Activated T-helper 2 cell treated with anti-CD3 and anti-CD28 coated beads, Interferon-gamma antibody, Interleukin-2, Interleukin-4, amounts not matched to agents 10 μg/mL and 5 μg/mL and 100 μg/mL, durations not matched to agents 14 hours and 24 hours and 36 hours (primary cell): ENCODE data around the gene ADAMTS17. TPM values are rescaled to one million over a fixed set of nuclear protein-coding genes. Genes with fewer than 3 reads are reported as not detected.

Experiments
- DNase-seq: peaks from one replicate; pipeline ENCODE4 v3.0.0; 2021; ENCODE audit warnings: low spot score
- H3K27ac Mint-ChIP-seq: one replicate; pipeline ENCODE4 v1.8.0; 2021; ENCODE audit warnings: mixed read lengths
- H3K27me3 Mint-ChIP-seq: one replicate; pipeline ENCODE4 v1.8.0; 2021; ENCODE audit warnings: low read depth, mixed read lengths
- H3K36me3 Mint-ChIP-seq: one replicate; pipeline ENCODE4 v1.8.0; 2021; ENCODE audit warnings: low read depth, mixed read lengths
- H3K4me1 Mint-ChIP-seq: one replicate; pipeline ENCODE4 v1.8.0; 2021; ENCODE audit warnings: low read depth, mixed read lengths
- H3K4me3 Mint-ChIP-seq: one replicate; pipeline ENCODE4 v1.8.0; 2021; ENCODE audit warnings: low read depth, mild to moderate bottlenecking, moderate library complexity, mixed read lengths
- H3K9me3 Mint-ChIP-seq: one replicate; pipeline ENCODE4 v1.8.0; 2021; ENCODE audit warnings: mixed read lengths
- intact Hi-C: fragments of 100-400 bp; cut with micrococcal nuclease; formaldehyde crosslinking; loops from one replicate; pipeline ENCODE4 v1.15.1; 2023
- total RNA-seq: library from RNA; stranded (reverse); gene quantifications from 2 replicates; pipeline ENCODE4 v1.2.3, GENCODE V29; 2022

Gene ADAMTS17
- total RNA-seq, 1 donor from 2014 or later, result 1.1 TPM

DNA sequence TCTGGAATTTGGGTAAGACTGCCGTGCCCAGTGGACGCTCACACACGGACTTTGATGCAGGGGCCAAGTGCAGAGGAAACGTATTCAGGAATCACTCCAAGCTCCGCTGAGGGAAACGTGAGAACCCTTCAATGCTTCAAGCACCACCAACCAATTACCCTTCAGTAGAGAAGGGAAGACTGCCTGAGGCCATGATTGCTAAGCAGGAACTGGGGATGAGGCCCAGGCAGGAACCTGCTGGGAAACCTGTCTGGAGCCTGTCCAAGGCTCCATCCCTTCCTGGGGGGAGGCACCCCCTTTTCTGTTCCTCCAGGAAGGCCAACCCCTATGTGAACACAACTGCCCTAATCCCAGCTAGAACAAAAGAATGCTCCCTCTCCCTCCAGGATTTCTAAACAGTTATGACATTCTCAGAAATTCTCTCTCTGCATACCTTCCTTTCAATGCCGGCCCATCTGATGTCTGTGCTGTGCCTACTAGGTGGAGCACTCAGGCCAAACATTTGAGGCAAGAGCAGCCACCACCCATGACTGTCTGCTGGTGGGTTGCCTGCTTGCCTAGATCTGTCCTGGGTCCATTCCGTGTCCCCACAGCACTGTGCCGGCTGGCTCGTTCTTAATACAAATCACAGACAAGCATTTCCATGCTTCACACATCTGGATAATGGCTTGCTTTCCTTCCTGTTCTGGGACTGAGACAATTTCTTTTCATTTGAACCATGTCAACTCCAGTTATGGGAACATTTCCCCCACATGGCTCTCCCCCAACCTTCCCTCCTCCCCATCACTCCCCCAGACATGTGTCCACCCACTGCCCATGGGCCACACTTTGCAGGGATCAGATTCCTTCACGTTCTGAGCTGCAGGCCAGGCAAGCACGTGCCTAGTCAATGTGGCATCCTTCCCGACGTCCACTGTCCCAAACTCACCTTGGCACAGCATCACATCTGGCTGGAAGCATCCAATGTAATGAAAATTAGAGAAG is 149.4 kb downstream of the ADAMTS17 start:
- H3K4me1 Mint-ChIP-seq, result no peaks in the 10 kb centered on the region
- no peak overlapping the region for H3K27ac Mint-ChIP-seq
- intact Hi-C loops, result no loop called here
- DNase-seq, result no peak
- no peaks in the 10 kb centered on the region for H3K36me3 Mint-ChIP-seq
- no peaks in the 10 kb centered on the region for H3K9me3 Mint-ChIP-seq
- no peaks in the 10 kb centered on the region for H3K27me3 Mint-ChIP-seq
- no peak overlapping the region for H3K4me3 Mint-ChIP-seq

DNA sequence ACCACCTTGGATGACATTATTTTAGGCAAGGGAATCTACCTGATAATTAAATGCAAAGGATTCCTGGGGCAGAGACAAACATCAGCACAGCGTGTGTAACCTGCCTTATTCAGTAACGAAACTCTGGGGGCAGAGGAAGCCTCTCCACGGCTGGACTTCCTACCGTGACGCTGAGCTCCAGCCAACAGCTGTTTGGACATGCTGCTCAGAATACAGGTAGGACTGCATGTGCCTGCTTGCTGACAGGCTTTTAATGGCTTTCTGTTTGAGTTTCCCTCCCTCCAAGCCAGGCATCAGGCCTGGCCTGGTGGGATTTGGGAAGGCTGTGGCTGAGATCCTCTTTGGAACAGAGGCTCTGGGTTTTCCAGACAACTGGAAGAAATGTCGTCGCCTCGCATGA is 150.6 kb downstream of the ADAMTS17 start:
- H3K4me3 Mint-ChIP-seq, result no peak overlapping the region
- no peaks in the 10 kb centered on the region for H3K36me3 Mint-ChIP-seq
- no peaks in the 10 kb centered on the region for H3K4me1 Mint-ChIP-seq
- intact Hi-C loops, result no loop called here
- no peak for DNase-seq
- H3K27me3 Mint-ChIP-seq, result no peaks in the 10 kb centered on the region
- no peak overlapping the region for H3K27ac Mint-ChIP-seq
- H3K9me3 Mint-ChIP-seq, result no peaks in the 10 kb centered on the region

DNA sequence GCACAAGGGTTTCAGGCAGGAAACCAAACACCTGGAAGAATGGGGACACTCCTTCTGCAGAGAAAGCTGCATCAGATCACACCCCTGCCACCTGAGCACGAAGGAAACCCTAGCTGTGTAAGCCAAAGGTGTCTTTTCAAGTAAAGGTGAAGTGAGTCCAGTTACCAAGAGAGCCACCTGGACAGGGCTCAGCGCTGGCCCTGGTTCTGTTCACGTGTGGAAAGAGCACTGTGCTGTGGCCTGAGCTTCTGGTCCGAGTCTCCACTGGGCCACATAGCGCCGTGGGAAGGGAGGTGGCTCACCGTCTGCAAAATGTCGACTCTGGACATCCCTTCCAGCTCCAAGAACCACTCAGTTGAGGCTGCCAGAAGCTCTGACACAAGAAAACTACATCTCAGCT is 151.1 kb downstream of the ADAMTS17 start:
- H3K4me3 Mint-ChIP-seq, result no peak overlapping the region
- H3K9me3 Mint-ChIP-seq, result no peaks in the 10 kb centered on the region
- no peaks in the 10 kb centered on the region for H3K4me1 Mint-ChIP-seq
- no peak overlapping the region for H3K27ac Mint-ChIP-seq
- no peaks in the 10 kb centered on the region for H3K36me3 Mint-ChIP-seq
- DNase-seq, result no peak
- intact Hi-C loops, result no loop called here
- no peaks in the 10 kb centered on the region for H3K27me3 Mint-ChIP-seq

DNA sequence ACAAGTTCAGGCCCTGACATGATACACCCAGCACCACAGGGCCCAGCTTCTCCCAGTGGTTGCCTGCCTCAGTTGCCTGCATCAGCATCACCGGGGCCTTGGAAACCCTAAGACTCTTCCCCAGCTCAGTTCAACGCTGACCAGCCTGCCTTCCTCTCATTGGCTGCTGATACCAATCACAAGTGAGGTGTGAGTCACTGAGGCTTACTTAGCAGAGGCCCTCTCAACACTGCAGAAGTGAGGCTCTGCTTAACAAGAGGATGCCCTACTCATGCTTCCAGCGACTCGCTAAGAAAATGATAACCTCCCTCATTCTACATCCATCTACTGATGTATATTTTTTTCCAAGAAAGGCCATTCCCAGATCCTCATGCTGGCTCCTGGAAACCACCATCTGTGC is 151.9 kb downstream of the ADAMTS17 start:
- H3K27ac Mint-ChIP-seq, result no peak overlapping the region
- no peaks in the 10 kb centered on the region for H3K36me3 Mint-ChIP-seq
- DNase-seq, result no peak
- intact Hi-C loops, result no loop called here
- no peaks in the 10 kb centered on the region for H3K4me1 Mint-ChIP-seq
- no peak overlapping the region for H3K4me3 Mint-ChIP-seq
- no peaks in the 10 kb centered on the region for H3K9me3 Mint-ChIP-seq
- no peaks in the 10 kb centered on the region for H3K27me3 Mint-ChIP-seq

DNA sequence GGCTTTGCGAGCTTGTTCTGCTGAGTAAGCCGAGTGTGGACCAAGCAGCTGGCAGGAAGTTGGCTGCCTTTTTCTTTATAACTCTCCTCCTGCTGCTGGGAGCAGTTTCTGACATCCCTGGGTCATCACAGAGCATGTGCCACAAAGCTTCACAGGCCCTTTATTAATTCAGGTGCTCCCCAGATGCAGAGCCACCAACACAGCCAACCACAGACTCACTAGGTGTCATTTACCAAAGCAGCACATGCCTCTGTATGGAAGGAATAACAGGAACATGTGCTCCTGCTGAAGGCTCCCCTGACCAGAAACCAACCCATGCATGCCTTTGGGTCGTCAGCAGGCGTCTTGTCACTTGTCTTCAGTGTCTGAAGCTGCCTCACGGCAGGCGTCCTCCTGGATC is 152.5 kb downstream of the ADAMTS17 start:
- Mint-ChIP-seq H3K9me3 (no peaks in the 10 kb centered on the region), H3K36me3 (no peaks in the 10 kb centered on the region), H3K27me3 (no peaks in the 10 kb centered on the region), H3K4me1 (no peaks in the 10 kb centered on the region), H3K4me3 (no peak overlapping the region), H3K27ac (no peak overlapping the region)
- DNase-seq, result no peak
- intact Hi-C loops, result no loop called here

DNA sequence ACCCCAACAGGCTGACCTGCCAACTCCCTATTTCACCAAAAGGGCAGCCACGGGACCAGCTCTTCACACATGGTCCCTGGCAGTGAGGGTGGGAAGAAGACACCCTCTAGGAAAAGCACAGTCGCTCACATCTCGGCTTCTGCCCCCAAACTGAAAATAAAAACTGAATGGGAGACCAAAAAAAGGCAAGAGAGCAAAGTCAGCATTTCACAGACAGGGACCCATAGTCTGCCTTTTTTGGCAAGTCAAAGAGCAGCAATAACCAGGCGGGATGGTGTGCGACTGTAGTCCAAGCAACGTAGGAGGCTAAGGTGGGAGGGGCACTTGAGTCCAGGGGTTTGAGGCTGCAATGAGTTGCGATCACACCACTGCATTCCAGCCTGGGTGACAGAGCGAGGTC is 154.1 kb downstream of the ADAMTS17 start:
- H3K9me3 Mint-ChIP-seq, result no peaks in the 10 kb centered on the region
- no peaks in the 10 kb centered on the region for H3K36me3 Mint-ChIP-seq
- no peaks in the 10 kb centered on the region for H3K27me3 Mint-ChIP-seq
- H3K4me1 Mint-ChIP-seq, result no peaks in the 10 kb centered on the region
- intact Hi-C loops, result no loop called here
- H3K27ac Mint-ChIP-seq, result no peak overlapping the region
- no peak overlapping the region for H3K4me3 Mint-ChIP-seq
- no peak for DNase-seq

DNA sequence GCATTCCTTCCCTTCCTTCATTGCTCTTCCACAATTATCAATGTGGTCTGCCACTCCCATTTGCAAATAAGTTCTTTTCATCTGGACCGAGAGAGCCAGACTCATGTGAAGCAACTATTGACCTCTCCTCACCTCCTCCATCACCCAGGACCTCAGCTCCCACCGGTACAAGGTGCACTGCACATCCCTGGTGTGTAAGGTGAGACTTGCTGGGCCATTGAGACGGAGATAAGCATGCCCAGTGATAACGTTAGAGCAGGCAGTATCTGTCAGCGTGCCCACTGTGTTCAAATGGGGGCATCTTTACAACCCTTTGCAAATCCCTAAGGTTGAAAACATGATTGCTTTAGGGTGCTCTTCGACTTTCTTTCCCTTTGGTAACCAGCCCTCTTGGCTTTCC is 154.8 kb downstream of the ADAMTS17 start:
- H3K4me3 Mint-ChIP-seq, result no peak overlapping the region
- H3K36me3 Mint-ChIP-seq, result no peaks in the 10 kb centered on the region
- no peaks in the 10 kb centered on the region for H3K27me3 Mint-ChIP-seq
- intact Hi-C loops, result no loop called here
- DNase-seq, result no peak
- no peaks in the 10 kb centered on the region for H3K4me1 Mint-ChIP-seq
- no peaks in the 10 kb centered on the region for H3K9me3 Mint-ChIP-seq
- H3K27ac Mint-ChIP-seq, result no peak overlapping the region

DNA sequence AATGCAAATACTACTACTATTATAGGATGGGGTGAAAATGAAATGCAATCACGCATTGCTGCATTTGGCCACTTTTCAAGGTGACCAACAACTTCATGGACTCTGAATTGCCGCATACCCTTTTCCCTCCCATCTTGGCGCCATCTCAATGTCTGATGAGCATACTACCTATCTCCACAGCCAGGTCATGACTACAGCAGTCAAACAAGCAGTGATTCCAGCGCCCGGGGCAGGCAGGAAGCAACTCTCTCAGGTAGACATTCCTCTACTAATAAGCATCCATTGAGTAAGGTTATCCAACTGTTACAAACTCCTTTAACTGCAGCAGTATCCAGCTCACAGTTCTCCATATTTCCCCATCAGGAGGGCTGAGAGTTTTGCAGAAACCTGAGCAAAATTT is 155.4 kb downstream of the ADAMTS17 start:
- no peaks in the 10 kb centered on the region for H3K4me1 Mint-ChIP-seq
- no peaks in the 10 kb centered on the region for H3K36me3 Mint-ChIP-seq
- no peak overlapping the region for H3K27ac Mint-ChIP-seq
- intact Hi-C loops, result no loop called here
- no peaks in the 10 kb centered on the region for H3K9me3 Mint-ChIP-seq
- no peaks in the 10 kb centered on the region for H3K27me3 Mint-ChIP-seq
- no peak for DNase-seq
- no peak overlapping the region for H3K4me3 Mint-ChIP-seq

DNA sequence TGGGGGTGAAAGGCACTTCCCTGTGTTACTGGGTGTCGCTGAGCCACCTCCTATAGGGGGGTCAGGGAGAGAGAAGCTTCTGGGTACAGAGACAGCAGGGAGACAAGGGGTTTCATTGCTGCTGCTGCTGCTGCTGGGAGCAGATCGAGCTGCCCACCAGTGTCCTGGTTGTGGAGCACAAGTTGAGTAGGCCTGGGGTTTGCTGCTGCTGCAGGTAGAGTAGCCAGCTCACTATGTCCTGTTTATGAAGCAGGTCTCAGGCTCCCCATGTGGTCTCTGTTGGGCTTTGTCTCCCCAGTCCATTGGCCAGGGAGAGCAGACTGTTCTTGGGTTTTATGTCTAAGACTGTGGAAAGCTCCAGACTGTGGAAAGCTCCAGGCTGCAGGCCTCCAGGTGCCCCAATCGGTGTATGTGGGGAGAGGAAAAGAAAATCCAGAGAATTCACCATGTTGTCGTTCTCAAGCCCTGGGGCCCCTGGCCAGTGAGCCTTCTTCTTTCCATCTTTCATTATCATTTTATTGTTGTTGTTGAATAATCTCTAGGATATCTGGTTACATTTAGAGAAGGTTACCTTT is 157.8 kb downstream of the ADAMTS17 start:
- H3K27ac Mint-ChIP-seq, result no peak overlapping the region
- no peaks in the 10 kb centered on the region for H3K4me1 Mint-ChIP-seq
- H3K27me3 Mint-ChIP-seq, result no peaks in the 10 kb centered on the region
- H3K9me3 Mint-ChIP-seq, result no peaks in the 10 kb centered on the region
- DNase-seq, result no peak
- H3K36me3 Mint-ChIP-seq, result no peaks in the 10 kb centered on the region
- intact Hi-C loops, result no loop called here
- no peak overlapping the region for H3K4me3 Mint-ChIP-seq

DNA sequence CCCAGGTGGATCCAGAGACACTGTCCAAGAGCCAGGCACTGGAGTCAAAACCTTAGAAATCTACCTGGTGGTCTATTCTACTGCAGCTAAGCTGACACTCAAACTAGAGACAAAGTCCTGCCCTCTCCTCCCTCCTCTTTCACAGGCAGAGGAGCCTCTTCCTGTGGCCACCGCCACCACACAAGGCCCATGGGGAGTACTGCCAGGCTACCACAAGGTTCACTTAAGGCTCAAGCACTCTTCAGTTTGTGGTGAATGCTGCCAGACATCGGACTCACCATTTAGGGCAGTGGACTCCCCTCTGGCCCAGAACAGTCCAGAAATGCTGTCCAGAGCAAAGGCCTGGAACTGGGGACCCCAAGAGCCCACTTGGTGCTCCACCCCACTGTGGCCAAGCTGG is 160.9 kb downstream of the ADAMTS17 start:
- Mint-ChIP-seq H3K4me3 (no peak overlapping the region), H3K27me3 (no peaks in the 10 kb centered on the region), H3K4me1 (no peaks in the 10 kb centered on the region), H3K36me3 (no peaks in the 10 kb centered on the region), H3K27ac (no peak overlapping the region), H3K9me3 (peaks cover 2% of the 10 kb centered on the region)
- no peak for DNase-seq
- intact Hi-C loops, result no loop called here

DNA sequence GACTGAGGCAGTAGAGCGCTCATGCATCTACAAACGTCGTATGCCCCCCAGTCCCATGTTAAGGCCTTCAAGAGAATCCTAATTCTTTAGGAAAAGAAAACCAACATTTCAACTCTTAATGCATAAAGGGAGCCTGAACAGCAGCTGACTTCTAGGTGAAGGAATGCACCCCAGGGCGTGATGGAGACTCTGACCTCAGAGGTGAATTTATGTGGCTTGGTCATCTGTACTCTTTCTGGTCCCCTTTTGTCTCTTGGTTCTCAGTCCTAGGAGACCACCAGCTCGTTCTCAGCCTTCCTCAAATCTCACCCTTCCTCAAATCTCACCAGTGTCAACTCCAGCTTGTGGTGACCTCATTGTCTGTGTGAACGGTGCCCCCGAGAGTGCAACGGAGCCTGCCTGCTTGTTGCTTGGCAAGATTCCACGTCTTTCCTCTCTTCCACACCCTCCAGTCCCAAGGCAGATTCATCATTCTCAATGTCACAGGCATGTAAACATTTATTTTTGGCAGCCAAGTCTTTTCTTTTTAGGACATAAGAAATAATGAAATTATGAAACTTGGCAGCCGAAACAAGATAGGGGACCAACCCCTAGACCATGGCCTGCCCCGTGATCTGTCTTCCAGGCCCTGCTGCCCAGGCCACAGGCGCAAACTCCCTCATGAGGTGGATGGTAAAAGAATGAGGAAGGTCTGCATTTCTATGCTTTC is 166.2 kb downstream of the ADAMTS17 start:
- Mint-ChIP-seq H3K9me3 (peaks cover 7% of the 10 kb centered on the region), H3K27me3 (no peaks in the 10 kb centered on the region), H3K27ac (no peak overlapping the region), H3K4me3 (no peak overlapping the region), H3K36me3 (no peaks in the 10 kb centered on the region), H3K4me1 (peaks cover under 1% of the 10 kb centered on the region)
- intact Hi-C loops, result no loop called here
- DNase-seq, result no peak

DNA sequence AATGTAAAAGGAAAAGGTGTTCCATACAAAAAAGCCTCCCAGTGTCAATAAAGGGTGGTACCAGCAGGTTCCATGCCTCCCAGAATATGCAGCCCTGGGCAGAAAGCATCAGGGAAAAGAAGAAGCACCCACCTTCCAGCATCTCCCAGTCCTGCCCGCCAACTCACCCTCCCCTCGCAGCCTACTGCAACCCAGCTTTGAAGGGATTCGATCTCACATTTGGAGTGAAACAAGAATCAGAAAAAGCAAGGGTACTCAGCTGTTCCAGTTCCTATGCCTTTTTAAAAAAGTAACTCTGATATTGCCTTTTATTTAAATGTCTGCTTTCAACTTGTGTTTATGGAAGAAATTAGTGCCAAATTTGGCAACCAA is 166.9 kb downstream of the ADAMTS17 start:
- Mint-ChIP-seq H3K9me3 (peaks cover 7% of the 10 kb centered on the region), H3K36me3 (no peaks in the 10 kb centered on the region), H3K27ac (no peak overlapping the region), H3K4me3 (no peak overlapping the region), H3K27me3 (no peaks in the 10 kb centered on the region), H3K4me1 (peaks cover 2% of the 10 kb centered on the region)
- intact Hi-C loops, result no loop called here
- no peak for DNase-seq
